ENCODE data around the gene KLF11.
"Not testable (repeated sequence)": the region's sequence is repeated elsewhere in the genome, so short reads cannot be mapped to it uniquely, and the experiment has no call there.

The KLF11 gene

GRCh38 chr2:10085043-10085667 lies 41.8 kb downstream of the KLF11 start:
- DNase-seq (ENCODE audit: low read depth), result no peak
- no peak for TF ChIP-seq CTCF (IDR thresholded peaks at IDR 0.05; ENCODE audit: control insufficient read depth, insufficient read depth, low read depth, low read length, missing control alignments)
- no peak overlapping the region for H3K4me3 ChIP-seq (ENCODE audit: control insufficient read depth, low read depth, low read length)

GRCh38 chr2:10085668-10086059 lies 42.3 kb downstream of the KLF11 start:
- TF ChIP-seq CTCF (IDR thresholded peaks at IDR 0.05; ENCODE audit: control insufficient read depth, insufficient read depth, low read depth, low read length, missing control alignments), result no peak
- DNase-seq (ENCODE audit: low read depth), result no peak
- no peak overlapping the region for H3K4me3 ChIP-seq (ENCODE audit: control insufficient read depth, low read depth, low read length)

- no peak for DNase-seq (ENCODE audit: low read depth)
Observed at GRCh38 chr2:10086950-10087349, 43.6 kb downstream of the KLF11 start.

GRCh38 chr2:10087360-10087759 lies 44.0 kb downstream of the KLF11 start:
- no peak overlapping the region for H3K4me3 ChIP-seq (ENCODE audit: control insufficient read depth, low read depth, low read length)
- no peak for DNase-seq (ENCODE audit: low read depth)
- TF ChIP-seq CTCF (IDR thresholded peaks at IDR 0.05; ENCODE audit: control insufficient read depth, insufficient read depth, low read depth, low read length, missing control alignments), result no peak

More at GRCh38 chr2:10086950-10087349, 43.6 kb downstream of the KLF11 start:
- H3K4me3 ChIP-seq (ENCODE audit: control insufficient read depth, low read depth, low read length), result no peak overlapping the region
- TF ChIP-seq CTCF (IDR thresholded peaks at IDR 0.05; ENCODE audit: control insufficient read depth, insufficient read depth, low read depth, low read length, missing control alignments), result no peak

GRCh38 chr2:10089565-10090190 lies 46.3 kb downstream of the KLF11 start:
- H3K4me3 ChIP-seq (ENCODE audit: control insufficient read depth, low read depth, low read length), result no peak overlapping the region
- no peak for DNase-seq (ENCODE audit: low read depth)
- TF ChIP-seq CTCF (IDR thresholded peaks at IDR 0.05; ENCODE audit: control insufficient read depth, insufficient read depth, low read depth, low read length, missing control alignments), result no peak

GRCh38 chr2:10091182-10091888 lies 48.0 kb downstream of the KLF11 start:
- DNase-seq (ENCODE audit: low read depth), result no peak
- TF ChIP-seq CTCF (IDR thresholded peaks at IDR 0.05; ENCODE audit: control insufficient read depth, insufficient read depth, low read depth, low read length, missing control alignments), result no peak
- no peak overlapping the region for H3K4me3 ChIP-seq (ENCODE audit: control insufficient read depth, low read depth, low read length)

DNA sequence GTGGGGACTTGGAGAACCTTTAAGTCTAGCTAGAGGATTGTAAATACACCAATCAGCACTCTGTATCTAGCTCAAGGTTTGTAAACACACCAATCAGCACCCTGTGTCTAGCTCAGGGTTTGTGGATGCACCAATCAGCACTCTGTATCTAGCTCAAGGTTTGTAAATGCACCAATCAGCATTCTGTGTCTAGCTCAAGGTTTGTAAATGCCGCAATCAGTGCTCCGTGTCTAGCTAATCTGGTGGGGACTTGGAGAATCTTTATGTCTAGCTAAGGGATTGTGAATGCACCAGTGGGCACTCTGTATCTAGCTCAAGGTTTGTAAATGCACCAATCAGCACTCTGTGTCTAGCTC lies 48.5 kb downstream of the KLF11 start:
- not testable (repeated sequence) for H3K4me3 ChIP-seq (ENCODE audit: control insufficient read depth, low read depth, low read length); DNase-seq (ENCODE audit: low read depth)
